Measurements from ENCODE around the gene CALD1. TPM values are rescaled to one million over a fixed set of nuclear protein-coding genes. Genes with fewer than 3 reads are reported as not detected.

Gene CALD1
- polyA plus RNA-seq, 1 donor (not counting 4 experiments of a cell fraction or from before 2014, with no cell fraction given): 229 TPM

GRCh38 chr7:134882481-134882880 is 103.0 kb downstream of the CALD1 start:
- dilution Hi-C loops (cut with MboI; ENCODE audit: extremely low pct_ligation_motif_present, low sequenced_read_pairs): no loop called here
- H3K36me3 ChIP-seq (ENCODE audit: control insufficient read depth in 2 of 2, extremely low read depth in 1 of 2, insufficient read depth in 2 of 2, low read length in 2 of 2): peaks cover 0 to 2% of the 10 kb centered on the region in 2 experiments
- no peaks in the 10 kb centered on the region for H4K20me1 ChIP-seq (ENCODE audit: control insufficient read depth, extremely low read depth, insufficient read depth, low read length)
- no peaks in the 10 kb centered on the region for H3K9me3 ChIP-seq (ENCODE audit: control insufficient read depth, low read depth, low read length)
- FAIRE-seq (no peak), DNase-seq (ENCODE audit: low read depth, low spot score) (no peak)
- H3K27me3 ChIP-seq (ENCODE audit: control insufficient read depth, extremely low read depth, insufficient read depth, low read length): no peaks in the 10 kb centered on the region
- no peak overlapping the region for H3K27ac ChIP-seq (ENCODE audit: control insufficient read depth, insufficient read depth, low read length)
- H3K9me1 ChIP-seq (ENCODE audit: control insufficient read depth, extremely low read depth, insufficient read depth, low read length): no peaks in the 10 kb centered on the region
- no peak overlapping the region for H3K4me2 ChIP-seq (ENCODE audit: control insufficient read depth, extremely low read depth, insufficient read depth, low read depth, low read length)
- H3K9ac ChIP-seq (ENCODE audit: control insufficient read depth, extremely low read depth, insufficient read depth, low read length): no peak overlapping the region
- no peak for TF ChIP-seq CTCF (optimal IDR thresholded peaks at IDR 0.05 in 1 of 3, IDR thresholded peaks at IDR 0.05 in 1 of 3, conservative IDR thresholded peaks at IDR 0.05 in 1 of 3; ENCODE audit: extremely low read depth in 1 of 3, insufficient read depth in 2 of 3, low read length in 3 of 3)
- TF ChIP-seq EZH2 (IDR thresholded peaks at IDR 0.05; ENCODE audit: low read length): no peak
- peaks cover 8% of the 10 kb centered on the region for H3K4me1 ChIP-seq (ENCODE audit: control insufficient read depth, extremely low read depth, insufficient read depth, low read length)
- no peak overlapping the region for H3K4me3 ChIP-seq (ENCODE audit: control insufficient read depth in 2 of 3, extremely low read depth in 1 of 3, insufficient read depth in 2 of 3, low read depth in 1 of 3, low read length in 3 of 3)
- H2AFZ ChIP-seq (ENCODE audit: control insufficient read depth, low read length): no peak overlapping the region
- peaks cover under 1% of the 10 kb centered on the region for H3K79me2 ChIP-seq (ENCODE audit: control insufficient read depth, insufficient read depth, low read length)

GRCh38 chr7:134885967-134886352 is 106.5 kb downstream of the CALD1 start:
- Histone ChIP-seq H3K79me2 (ENCODE audit: control insufficient read depth, insufficient read depth, low read length) (peaks cover 3% of the 10 kb centered on the region), H3K4me1 (ENCODE audit: control insufficient read depth, extremely low read depth, insufficient read depth, low read length) (peaks cover 26% of the 10 kb centered on the region), H3K9me3 (ENCODE audit: control insufficient read depth, low read depth, low read length) (no peaks in the 10 kb centered on the region), H3K27ac (ENCODE audit: control insufficient read depth, insufficient read depth, low read length) (no peak overlapping the region), H3K27me3 (ENCODE audit: control insufficient read depth, extremely low read depth, insufficient read depth, low read length) (no peaks in the 10 kb centered on the region), H3K9ac (ENCODE audit: control insufficient read depth, extremely low read depth, insufficient read depth, low read length) (no peak overlapping the region), H2AFZ (ENCODE audit: control insufficient read depth, low read length) (no peak overlapping the region), H4K20me1 (ENCODE audit: control insufficient read depth, extremely low read depth, insufficient read depth, low read length) (no peaks in the 10 kb centered on the region), H3K9me1 (ENCODE audit: control insufficient read depth, extremely low read depth, insufficient read depth, low read length) (no peaks in the 10 kb centered on the region), H3K36me3 (ENCODE audit: control insufficient read depth in 2 of 2, extremely low read depth in 1 of 2, insufficient read depth in 2 of 2, low read length in 2 of 2) (no peaks in the 10 kb centered on the region), H3K4me2 (ENCODE audit: control insufficient read depth, extremely low read depth, insufficient read depth, low read depth, low read length) (no peak overlapping the region), H3K4me3 (ENCODE audit: control insufficient read depth in 2 of 3, extremely low read depth in 1 of 3, insufficient read depth in 2 of 3, low read depth in 1 of 3, low read length in 3 of 3) (no peak overlapping the region)
- dilution Hi-C loops (cut with MboI; ENCODE audit: extremely low pct_ligation_motif_present, low sequenced_read_pairs): no loop called here
- no peak for DNase-seq (ENCODE audit: low read depth, low spot score)
- TF ChIP-seq CTCF (optimal IDR thresholded peaks at IDR 0.05 in 1 of 3, IDR thresholded peaks at IDR 0.05 in 1 of 3, conservative IDR thresholded peaks at IDR 0.05 in 1 of 3; ENCODE audit: extremely low read depth in 1 of 3, insufficient read depth in 2 of 3, low read length in 3 of 3) (no peak), EZH2 (IDR thresholded peaks at IDR 0.05; ENCODE audit: low read length) (no peak)
- no peak for FAIRE-seq

Measured in keratinocyte (primary cell).